Lower lobe of right lung (tissue), 2 donors: ENCODE data around the gene THRB. TPM values are rescaled to one million over a fixed set of nuclear protein-coding genes. Genes with fewer than 3 reads are reported as not detected.

Source experiments
- ATAC-seq, 2 donors: fragments of 200-7000 bp; cut with Tn5 transposase; one replicate each; pipeline ENCODE4 v1.9.1; 2020 to 2022; ENCODE audit warnings: mild to moderate bottlenecking in 2 of 2, moderate library complexity in 2 of 2
- DNase-seq: peaks from one replicate; pipeline ENCODE4 v3.0.0-alpha.2; 2020
- H3K27ac ChIP-seq: fragments of 200-600 bp; one replicate; pipeline ENCODE4 v1.8.0; 2022
- H3K27me3 ChIP-seq: fragments of 200-600 bp; one replicate; pipeline ENCODE4 v1.8.0; 2022; ENCODE audit warnings: low read depth
- H3K36me3 ChIP-seq: fragments of 200-600 bp; one replicate; pipeline ENCODE4 v1.8.0; 2022; ENCODE audit warnings: mild to moderate bottlenecking
- H3K4me1 ChIP-seq: fragments of 200-600 bp; one replicate; pipeline ENCODE4 v1.8.0; 2022
- H3K4me3 ChIP-seq: fragments of 200-600 bp; one replicate; pipeline ENCODE4 v1.8.0; 2022; ENCODE audit warnings: mild to moderate bottlenecking
- H3K9me3 ChIP-seq: fragments of 200-600 bp; one replicate; pipeline ENCODE4 v1.8.0; 2022
- CTCF ChIP-seq: fragments of 200-600 bp; IDR thresholded peaks from one replicate; pipeline ENCODE4 v1.8.0; 2022; ENCODE audit warnings: antibody characterized with exemption, mild to moderate bottlenecking
- intact Hi-C: fragments of 100-400 bp; cut with DNase I; formaldehyde crosslinking; loops from one replicate; pipeline ENCODE4 v1.11.0; 2022
- total RNA-seq: library from RNA; stranded (reverse); fragmentation: NEBNext Ultra II Directional; extraction: Animal tissue kit (Norgen Biotek cat#: 25700); gene quantifications from one replicate; pipeline ENCODE4 v1.2.1, GENCODE V29; 2021
- donor health status: DM: no; HTN: yes; CAD: no; lungs with severe emphysema.

THRB gene
- total RNA-seq, 1 donor from 2014 or later, result 14.6 TPM

GRCh38 chr3:24261521-24261920 lies 233.1 kb downstream of the THRB start:
- H3K9me3 ChIP-seq, result no peaks in the 10 kb centered on the region
- no peaks in the 10 kb centered on the region for H3K36me3 ChIP-seq
- no peaks in the 10 kb centered on the region for H3K4me1 ChIP-seq
- DNase-seq, result no peak
- no peak overlapping the region for H3K4me3 ChIP-seq
- H3K27me3 ChIP-seq, result no peaks in the 10 kb centered on the region
- no peak for TF ChIP-seq CTCF
- H3K27ac ChIP-seq, result no peak overlapping the region
- ATAC-seq, result no peak
- intact Hi-C loops, result no loop called here

GRCh38 chr3:24259901-24260512 lies 234.6 kb downstream of the THRB start:
- Histone ChIP-seq H3K27me3 (no peaks in the 10 kb centered on the region), H3K4me1 (no peaks in the 10 kb centered on the region), H3K36me3 (no peaks in the 10 kb centered on the region), H3K27ac (no peak overlapping the region), H3K4me3 (no peak overlapping the region), H3K9me3 (no peaks in the 10 kb centered on the region)
- intact Hi-C loops, result no loop called here
- ATAC-seq, result no peak
- DNase-seq, result no peak
- no peak for TF ChIP-seq CTCF

- Histone ChIP-seq H3K9me3 (no peaks in the 10 kb centered on the region), H3K27ac (no peak overlapping the region), H3K36me3 (no peaks in the 10 kb centered on the region), H3K4me1 (no peaks in the 10 kb centered on the region), H3K4me3 (no peak overlapping the region), H3K27me3 (no peaks in the 10 kb centered on the region)
- no peak for TF ChIP-seq CTCF
- intact Hi-C loops, result no loop called here
- DNase-seq, result no peak
- no peak for ATAC-seq
Observed at GRCh38 chr3:24258727-24259600, 235.7 kb downstream of the THRB start.

- ATAC-seq (no peak), DNase-seq (no peak)
- Histone ChIP-seq H3K9me3 (no peaks in the 10 kb centered on the region), H3K27me3 (no peaks in the 10 kb centered on the region), H3K27ac (no peak overlapping the region), H3K36me3 (no peaks in the 10 kb centered on the region), H3K4me1 (no peaks in the 10 kb centered on the region), H3K4me3 (no peak overlapping the region)
- intact Hi-C loops, result no loop called here
- TF ChIP-seq CTCF, result no peak
Observed at GRCh38 chr3:24258260-24258659, 236.4 kb downstream of the THRB start.

- Histone ChIP-seq H3K36me3 (no peaks in the 10 kb centered on the region), H3K27ac (no peak overlapping the region), H3K4me3 (no peak overlapping the region), H3K9me3 (no peaks in the 10 kb centered on the region), H3K27me3 (no peaks in the 10 kb centered on the region), H3K4me1 (no peaks in the 10 kb centered on the region)
- no peak for DNase-seq
- intact Hi-C loops, result no loop called here
- ATAC-seq, result no peak
- TF ChIP-seq CTCF, result no peak
Observed at GRCh38 chr3:24255414-24255813, 239.2 kb downstream of the THRB start.
